ENCODE data around the gene SATB2.

Gene SATB2

DNA sequence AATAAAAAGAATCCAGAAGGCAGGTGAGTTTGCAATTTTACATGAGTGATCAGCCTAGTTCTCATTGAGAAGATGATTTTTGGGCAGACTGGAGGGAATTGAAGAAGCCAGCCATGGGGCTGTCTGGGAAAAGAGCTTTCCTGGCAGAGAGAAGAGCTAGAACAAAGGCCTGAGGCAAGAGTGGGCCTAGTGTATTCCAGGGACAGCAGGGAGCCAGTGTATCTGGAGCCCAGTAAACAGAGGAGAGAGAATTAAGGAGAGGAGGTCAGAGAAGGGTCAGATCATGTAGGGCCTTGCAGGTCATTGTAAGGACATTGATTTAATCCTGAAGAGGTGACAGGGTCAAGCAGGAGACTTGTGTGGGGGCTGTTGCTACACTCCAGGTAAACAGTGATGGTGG is 195.8 kb downstream of the SATB2 start:
- CTCF ChIA-PET: no interaction called here
- POLR2A ChIA-PET: no interaction called here

GRCh38 chr2:199261239-199261638 is 196.5 kb downstream of the SATB2 start:
- CTCF ChIA-PET: interaction anchor here (0.7 to 1.8 kb wide), 3 partner anchors 65 to 228 kb away, joined by 3 to 4 read pairs (median 3); no protein-coding TSS in a partner anchor
- no peaks in the 10 kb centered on the region for H3K9me3 ChIP-seq (ENCODE audit: control insufficient read depth, insufficient read depth, low read depth, low read length)
- H3K36me3 ChIP-seq (ENCODE audit: control insufficient read depth in 2 of 2, insufficient read depth in 1 of 2, low read length in 2 of 2): no peaks in the 10 kb centered on the region
- H3K4me1 ChIP-seq (ENCODE audit: control insufficient read depth, insufficient read depth, low read length): peaks cover 6% of the 10 kb centered on the region
- H3K4me3 ChIP-seq (ENCODE audit: low read depth, low read length): no peak overlapping the region
- H3K27ac ChIP-seq (ENCODE audit: extremely low read depth, low read depth, low read length): no peak overlapping the region
- TF ChIP-seq ZNF560 (tag by site-specific recombination; IDR thresholded peaks at IDR 0.05; ENCODE audit: borderline replicate concordance): no peak
- no peak for TF ChIP-seq SP2 (tag by site-specific recombination; IDR thresholded peaks at IDR 0.05)
- TF ChIP-seq, protein P1, sequence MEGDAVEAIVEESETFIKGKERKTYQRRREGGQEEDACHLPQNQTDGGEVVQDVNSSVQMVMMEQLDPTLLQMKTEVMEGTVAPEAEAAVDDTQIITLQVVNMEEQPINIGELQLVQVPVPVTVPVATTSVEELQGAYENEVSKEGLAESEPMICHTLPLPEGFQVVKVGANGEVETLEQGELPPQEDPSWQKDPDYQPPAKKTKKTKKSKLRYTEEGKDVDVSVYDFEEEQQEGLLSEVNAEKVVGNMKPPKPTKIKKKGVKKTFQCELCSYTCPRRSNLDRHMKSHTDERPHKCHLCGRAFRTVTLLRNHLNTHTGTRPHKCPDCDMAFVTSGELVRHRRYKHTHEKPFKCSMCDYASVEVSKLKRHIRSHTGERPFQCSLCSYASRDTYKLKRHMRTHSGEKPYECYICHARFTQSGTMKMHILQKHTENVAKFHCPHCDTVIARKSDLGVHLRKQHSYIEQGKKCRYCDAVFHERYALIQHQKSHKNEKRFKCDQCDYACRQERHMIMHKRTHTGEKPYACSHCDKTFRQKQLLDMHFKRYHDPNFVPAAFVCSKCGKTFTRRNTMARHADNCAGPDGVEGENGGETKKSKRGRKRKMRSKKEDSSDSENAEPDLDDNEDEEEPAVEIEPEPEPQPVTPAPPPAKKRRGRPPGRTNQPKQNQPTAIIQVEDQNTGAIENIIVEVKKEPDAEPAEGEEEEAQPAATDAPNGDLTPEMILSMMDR (tag by site-specific recombination; IDR thresholded peaks at IDR 0.05): peak; percentile 55; the same call in 1 of the 2 replicates
- no peak for TF ChIP-seq IKZF3 (tag by site-specific recombination; IDR thresholded peaks at IDR 0.05)
- no peak for TF ChIP-seq WT1 (tag by site-specific recombination; IDR thresholded peaks at IDR 0.05)
- no peak for TF ChIP-seq ZNF37A (tag by site-specific recombination; IDR thresholded peaks at IDR 0.05)
- POLR2A ChIA-PET: no interaction called here

More for the DNA sequence above, 195.8 kb downstream of the SATB2 start:
- Histone ChIP-seq H3K36me3 (ENCODE audit: control insufficient read depth in 2 of 2, insufficient read depth in 1 of 2, low read length in 2 of 2) (no peaks in the 10 kb centered on the region), H3K4me3 (ENCODE audit: low read depth, low read length) (no peak overlapping the region), H3K9me3 (ENCODE audit: control insufficient read depth, insufficient read depth, low read depth, low read length) (no peaks in the 10 kb centered on the region), H3K4me1 (ENCODE audit: control insufficient read depth, insufficient read depth, low read length) (peaks cover 6% of the 10 kb centered on the region), H3K27ac (ENCODE audit: extremely low read depth, low read depth, low read length) (no peak overlapping the region)
- TF ChIP-seq, protein P2, sequence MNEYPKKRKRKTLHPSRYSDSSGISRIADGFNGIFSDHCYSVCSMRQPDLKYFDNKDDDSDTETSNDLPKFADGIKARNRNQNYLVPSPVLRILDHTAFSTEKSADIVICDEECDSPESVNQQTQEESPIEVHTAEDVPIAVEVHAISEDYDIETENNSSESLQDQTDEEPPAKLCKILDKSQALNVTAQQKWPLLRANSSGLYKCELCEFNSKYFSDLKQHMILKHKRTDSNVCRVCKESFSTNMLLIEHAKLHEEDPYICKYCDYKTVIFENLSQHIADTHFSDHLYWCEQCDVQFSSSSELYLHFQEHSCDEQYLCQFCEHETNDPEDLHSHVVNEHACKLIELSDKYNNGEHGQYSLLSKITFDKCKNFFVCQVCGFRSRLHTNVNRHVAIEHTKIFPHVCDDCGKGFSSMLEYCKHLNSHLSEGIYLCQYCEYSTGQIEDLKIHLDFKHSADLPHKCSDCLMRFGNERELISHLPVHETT (tag by site-specific recombination; IDR thresholded peaks at IDR 0.05): no peak
- TF ChIP-seq, protein P3, sequence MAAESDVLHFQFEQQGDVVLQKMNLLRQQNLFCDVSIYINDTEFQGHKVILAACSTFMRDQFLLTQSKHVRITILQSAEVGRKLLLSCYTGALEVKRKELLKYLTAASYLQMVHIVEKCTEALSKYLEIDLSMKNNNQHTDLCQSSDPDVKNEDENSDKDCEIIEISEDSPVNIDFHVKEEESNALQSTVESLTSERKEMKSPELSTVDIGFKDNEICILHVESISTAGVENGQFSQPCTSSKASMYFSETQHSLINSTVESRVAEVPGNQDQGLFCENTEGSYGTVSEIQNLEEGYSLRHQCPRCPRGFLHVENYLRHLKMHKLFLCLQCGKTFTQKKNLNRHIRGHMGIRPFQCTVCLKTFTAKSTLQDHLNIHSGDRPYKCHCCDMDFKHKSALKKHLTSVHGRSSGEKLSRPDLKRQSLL (tag by site-specific recombination; IDR thresholded peaks at IDR 0.05): no peak
- TF ChIP-seq ZBTB17 (tag by site-specific recombination; IDR thresholded peaks at IDR 0.05) (no peak), PRDM1 (tag by site-specific recombination; IDR thresholded peaks at IDR 0.05) (no peak), ZNF16 (tag by site-specific recombination; IDR thresholded peaks at IDR 0.05; ENCODE audit: low read depth) (no peak), ZNF426 (tag by site-specific recombination; IDR thresholded peaks at IDR 0.05) (no peak), KLF8 (tag by site-specific recombination; IDR thresholded peaks at IDR 0.05) (no peak), YY1 (tag by site-specific recombination; IDR thresholded peaks at IDR 0.05) (no peak), ZNF112 (tag by site-specific recombination; IDR thresholded peaks at IDR 0.05) (no peak), ZNF416 (tag by site-specific recombination; IDR thresholded peaks at IDR 0.05) (no peak), GFI1B (tag by site-specific recombination; IDR thresholded peaks at IDR 0.05) (no peak), HOXA7 (CRISPR knock-in tag; IDR thresholded peaks at IDR 0.05; ENCODE audit: borderline replicate concordance) (no peak)
- TF ChIP-seq, protein P4, sequence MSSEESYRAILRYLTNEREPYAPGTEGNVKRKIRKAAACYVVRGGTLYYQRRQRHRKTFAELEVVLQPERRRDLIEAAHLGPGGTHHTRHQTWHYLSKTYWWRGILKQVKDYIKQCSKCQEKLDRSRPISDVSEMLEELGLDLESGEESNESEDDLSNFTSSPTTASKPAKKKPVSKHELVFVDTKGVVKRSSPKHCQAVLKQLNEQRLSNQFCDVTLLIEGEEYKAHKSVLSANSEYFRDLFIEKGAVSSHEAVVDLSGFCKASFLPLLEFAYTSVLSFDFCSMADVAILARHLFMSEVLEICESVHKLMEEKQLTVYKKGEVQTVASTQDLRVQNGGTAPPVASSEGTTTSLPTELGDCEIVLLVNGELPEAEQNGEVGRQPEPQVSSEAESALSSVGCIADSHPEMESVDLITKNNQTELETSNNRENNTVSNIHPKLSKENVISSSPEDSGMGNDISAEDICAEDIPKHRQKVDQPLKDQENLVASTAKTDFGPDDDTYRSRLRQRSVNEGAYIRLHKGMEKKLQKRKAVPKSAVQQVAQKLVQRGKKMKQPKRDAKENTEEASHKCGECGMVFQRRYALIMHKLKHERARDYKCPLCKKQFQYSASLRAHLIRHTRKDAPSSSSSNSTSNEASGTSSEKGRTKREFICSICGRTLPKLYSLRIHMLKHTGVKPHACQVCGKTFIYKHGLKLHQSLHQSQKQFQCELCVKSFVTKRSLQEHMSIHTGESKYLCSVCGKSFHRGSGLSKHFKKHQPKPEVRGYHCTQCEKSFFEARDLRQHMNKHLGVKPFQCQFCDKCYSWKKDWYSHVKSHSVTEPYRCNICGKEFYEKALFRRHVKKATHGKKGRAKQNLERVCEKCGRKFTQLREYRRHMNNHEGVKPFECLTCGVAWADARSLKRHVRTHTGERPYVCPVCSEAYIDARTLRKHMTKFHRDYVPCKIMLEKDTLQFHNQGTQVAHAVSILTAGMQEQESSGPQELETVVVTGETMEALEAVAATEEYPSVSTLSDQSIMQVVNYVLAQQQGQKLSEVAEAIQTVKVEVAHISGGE (tag by site-specific recombination; conservative IDR thresholded peaks at IDR 0.05; ENCODE audit: low read depth): no peak

Measured in HEK293 (cell line).